DOHH2 (cell line): ENCODE results near the gene LDLRAD2.

Experiments used
- H3F3A ChIP-seq: fragments of 200-600 bp; sonication (generic), shearing (Covaris generic); 2 replicates; pipeline ENCODE4 v1.6.0; 2016; ENCODE audit warnings: antibody characterized with exemption, mild to moderate bottlenecking; ENCODE audit not compliant: control insufficient read depth, insufficient read depth
- H3K27ac ChIP-seq: fragments of 200-600 bp; sonication (generic); 2 replicates; pipeline ENCODE4 v1.5.1; 2014; ENCODE audit warnings: low read depth, mild to moderate bottlenecking, low read length, moderate library complexity
- H3K27me3 ChIP-seq: fragments of 200-600 bp; sonication (generic); 2 replicates; pipeline ENCODE4 v1.6.1; 2014; ENCODE audit warnings: mild to moderate bottlenecking, low read length, mixed read lengths; ENCODE audit not compliant: control insufficient read depth
- H3K36me3 ChIP-seq: fragments of 200-600 bp; sonication (generic); 2 replicates; pipeline ENCODE4 v1.6.1; 2014; ENCODE audit warnings: mild to moderate bottlenecking, low read length, moderate library complexity, mixed read lengths; ENCODE audit not compliant: control insufficient read depth
- H3K4me1 ChIP-seq: fragments of 200-600 bp; sonication (generic); 2 replicates; pipeline ENCODE4 v1.6.1; 2014; ENCODE audit warnings: mild to moderate bottlenecking, low read length, mixed read lengths; ENCODE audit not compliant: control insufficient read depth
- H3K4me2 ChIP-seq: fragments of 200-600 bp; sonication (generic); 2 replicates; pipeline ENCODE4 v1.6.0; 2014; ENCODE audit warnings: mild to moderate bottlenecking, low read length, moderate library complexity
- H3K4me3 ChIP-seq: fragments of 200-600 bp; sonication (generic); 2 replicates; pipeline ENCODE4 v1.5.1; 2014; ENCODE audit warnings: mild to moderate bottlenecking, low read length, mixed read lengths
- H3K79me2 ChIP-seq: fragments of 200-600 bp; sonication (generic); 2 replicates; pipeline ENCODE4 v1.6.1; 2014; ENCODE audit warnings: mild to moderate bottlenecking, low read length, mixed read lengths; ENCODE audit not compliant: control insufficient read depth
- H3K9me2 ChIP-seq: fragments of 200-600 bp; sonication (generic); replicated peaks from 2 replicates; pipeline ENCODE4 v1.6.1; 2014; ENCODE audit warnings: mild to moderate bottlenecking, low read length, mixed read lengths; ENCODE audit not compliant: control insufficient read depth
- H3K9me3 ChIP-seq: fragments of 200-600 bp; sonication (generic); 2 replicates; pipeline ENCODE4 v1.6.1; 2014; ENCODE audit warnings: antibody characterized with exemption, low read length, mixed read lengths; ENCODE audit not compliant: control insufficient read depth, insufficient read depth
- H4K20me1 ChIP-seq: fragments of 200-600 bp; sonication (generic); 2 replicates; pipeline ENCODE4 v1.6.0; 2014; ENCODE audit warnings: low read depth, mild to moderate bottlenecking, antibody characterized with exemption, low read length, moderate library complexity; ENCODE audit not compliant: control insufficient read depth, insufficient read depth
- CTCF ChIP-seq: fragments of 200-600 bp; sonication (generic); IDR thresholded peaks from one replicate; pipeline ENCODE4 v1.5.1; 2014; ENCODE audit warnings: antibody characterized with exemption, mild to moderate bottlenecking, low read depth, low read length; ENCODE audit not compliant: poor library complexity, severe bottlenecking
- EZH2phosphoT487 ChIP-seq: fragments of 200-600 bp; sonication (generic); IDR thresholded peaks from 2 replicates; pipeline ENCODE4 v1.6.1; 2017; ENCODE audit warnings: borderline replicate concordance, mild to moderate bottlenecking, antibody characterized with exemption, low read length, moderate library complexity, mixed read lengths

Gene LDLRAD2

GRCh38 chr1:21811875-21812305 lies at the start of gene LDLRAD2:
LDLRAD2 (plus strand) TSS chr1:21812265; CDS start chr1:21812452, 187 bp downstream.
- TF ChIP-seq EZH2phosphoT487 (no peak), CTCF (no peak)
- H3F3A ChIP-seq = no peaks in the 10 kb centered on the region
- H3K4me3 ChIP-seq = no peak within 1 kb of the TSS
- H3K9me3 ChIP-seq = no peaks in the 10 kb centered on the region
- no peaks in the 10 kb centered on the region for H3K4me1 ChIP-seq
- H4K20me1 ChIP-seq = no peaks in the 10 kb centered on the region
- H3K79me2 ChIP-seq = no peaks in the 10 kb centered on the region
- H3K27me3 ChIP-seq = no peaks in the 10 kb centered on the region
- no peaks in the 10 kb centered on the region for H3K36me3 ChIP-seq
- H3K9me2 ChIP-seq = no peaks in the 10 kb centered on the region
- no peak within 1 kb of the TSS for H3K27ac ChIP-seq
- H3K4me2 ChIP-seq = no peak within 1 kb of the TSS

GRCh38 chr1:21763236-21763635 lies 48.8 kb upstream of the LDLRAD2 start:
- TF ChIP-seq CTCF (no peak), EZH2phosphoT487 (no peak)
- Histone ChIP-seq H3K27ac (peak overlapping the region; percentile 77), H3K4me2 (peak overlapping the region; percentile 59), H3K4me3 (peak overlapping the region; percentile 63), H3K9me3 (no peaks in the 10 kb centered on the region), H3K79me2 (peaks cover 99% of the 10 kb centered on the region), H4K20me1 (peaks cover 16% of the 10 kb centered on the region; the same call in 1 of the 2 replicates), H3K4me1 (peaks cover 68% of the 10 kb centered on the region), H3K27me3 (no peaks in the 10 kb centered on the region), H3K9me2 (no peaks in the 10 kb centered on the region), H3F3A (peaks cover 13% of the 10 kb centered on the region), H3K36me3 (no peaks in the 10 kb centered on the region)

GRCh38 chr1:21763694-21764419 lies 48.2 kb upstream of the LDLRAD2 start:
- Histone ChIP-seq H3K27me3 (no peaks in the 10 kb centered on the region), H3K79me2 (peaks cover 99% of the 10 kb centered on the region), H3K27ac (peak overlapping the region; percentile 77), H3K4me3 (peak overlapping the region; percentile 63), H3K4me1 (peaks cover 69% of the 10 kb centered on the region), H4K20me1 (peaks cover 17% of the 10 kb centered on the region), H3F3A (peaks cover 13% of the 10 kb centered on the region), H3K9me2 (no peaks in the 10 kb centered on the region), H3K4me2 (peak overlapping the region; percentile 59), H3K36me3 (no peaks in the 10 kb centered on the region), H3K9me3 (no peaks in the 10 kb centered on the region)
- TF ChIP-seq CTCF (no peak), EZH2phosphoT487 (no peak)
